ENCODE results near the gene SREBF1. TPM values are rescaled to one million over a fixed set of nuclear protein-coding genes. Genes with fewer than 3 reads are reported as not detected.

SREBF1 gene
- total and polyA plus RNA-seq, 2 of the 8 experiments (the other 6 are each of a cell fraction or from before 2014, with no cell fraction given), result 28.6 to 70.8 TPM

DNA sequence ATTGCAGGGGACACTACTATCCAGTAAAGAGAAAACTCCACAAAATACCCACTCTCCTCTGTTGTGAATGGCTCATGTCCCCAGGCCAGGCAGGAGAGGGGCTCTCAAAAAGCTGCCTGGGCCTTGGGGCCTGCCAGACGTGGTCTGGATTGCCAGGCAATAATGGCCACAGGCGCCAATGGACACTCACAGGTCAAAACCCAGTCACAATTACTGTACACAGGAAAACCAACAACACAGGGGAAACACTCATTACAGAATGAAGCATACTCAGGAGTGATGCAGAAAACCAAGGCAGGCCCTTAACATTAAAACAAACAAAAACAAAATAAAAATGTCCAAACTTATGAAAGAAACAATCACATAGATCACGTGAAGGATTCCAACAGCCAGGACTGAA is 35.1 kb upstream of the SREBF1 start:
- Histone ChIP-seq H3K18ac (ENCODE audit: extremely low read depth, low read length) (no peak overlapping the region), H3K23me2 (ENCODE audit: low read depth, low read length) (no peaks in the 10 kb centered on the region), H2BK12ac (ENCODE audit: low read depth, low read length) (no peak overlapping the region), H2BK15ac (ENCODE audit: low read length) (no peak overlapping the region), H4K91ac (replicated peaks; ENCODE audit: insufficient read length, low read length) (no peak overlapping the region), H3K23ac (ENCODE audit: insufficient read length) (no peak overlapping the region), H3K14ac (ENCODE audit: insufficient read length) (no peak overlapping the region), H3K9ac (replicated peaks in 1 of 4; ENCODE audit: extremely low read depth in 1 of 4, low read depth in 3 of 4, low read length in 3 of 4) (no peak overlapping the region), H4K5ac (ENCODE audit: insufficient read length, low read depth, low read length) (no peak overlapping the region), H2AK5ac (ENCODE audit: low read depth, low read length) (no peak overlapping the region), H3K56ac (replicated peaks; ENCODE audit: insufficient read length, low read depth, low read length) (no peak overlapping the region), H3K79me2 (ENCODE audit: control insufficient read depth in 1 of 2, insufficient read depth in 2 of 2, low read length in 2 of 2) (no peaks in the 10 kb centered on the region), H3K4ac (replicated peaks; ENCODE audit: insufficient read length, low read depth, low read length) (no peak overlapping the region), H2BK120ac (replicated peaks; ENCODE audit: low read depth, low read length) (no peak overlapping the region), H4K20me1 (replicated peaks in 1 of 2; ENCODE audit: control insufficient read depth in 1 of 2, insufficient read depth in 2 of 2, low read length in 2 of 2) (no peaks in the 10 kb centered on the region), H3K36me3 (ENCODE audit: control insufficient read depth in 2 of 4, insufficient read depth in 4 of 4, low read length in 3 of 4) (no peaks in the 10 kb centered on the region), H3K4me2 (ENCODE audit: insufficient read depth in 1 of 2, low read depth in 2 of 2, low read length in 2 of 2) (no peak overlapping the region), H3K4me1 (replicated peaks in 1 of 4; ENCODE audit: control insufficient read depth in 3 of 4, insufficient read depth in 4 of 4, low read length in 3 of 4) (peaks cover 3 to 15% (median 11%) of the 10 kb centered on the region in 4 experiments), H2BK20ac (ENCODE audit: low read length) (no peak overlapping the region), H3K4me3 (ENCODE audit: extremely low read depth in 1 of 4, insufficient read depth in 2 of 4, low read depth in 3 of 4, low read length in 4 of 4) (no peak overlapping the region), H3K9me3 (ENCODE audit: insufficient read depth in 2 of 2, low read depth in 1 of 2, low read length in 1 of 2) (no peaks in the 10 kb centered on the region), H3K27ac (ENCODE audit: low read depth, low read length) (no peak overlapping the region), H4K8ac (ENCODE audit: extremely low read depth, insufficient read depth, low read length) (no peak overlapping the region), H2BK5ac (ENCODE audit: low read depth, low read length) (no peak overlapping the region), H3K79me1 (ENCODE audit: low read depth, low read length) (no peaks in the 10 kb centered on the region), H2AFZ (ENCODE audit: low read length) (no peak overlapping the region), H3K27me3 (replicated peaks in 1 of 4; ENCODE audit: control insufficient read depth in 3 of 4, extremely low read depth in 1 of 4, insufficient read depth in 3 of 4, low read length in 3 of 4) (peaks cover 0 to 6% (median 3%) of the 10 kb centered on the region in 4 experiments; a peak in 4 of 7 replicates)
- FAIRE-seq, result no peak
- WGBS, 2 experiments (ENCODE audit: extremely low coverage in 1 of 2, insufficient coverage in 1 of 2, insufficient read length in 1 of 2, insufficient replicate concordance in 2 of 2, low coverage in 1 of 2, low lambda C conversion rate in 2 of 2, missing lambda C conversion rate in 1 of 2), result 85% methylated on average over 3 of the region's 3 CpGs; no CpG with 5 or more reads in 1 of the 2 experiments
- ChIA-PET POLR2A (ENCODE audit: partially characterized antibody) (no interaction called here), CTCF (ENCODE audit: partially characterized antibody) (interaction anchor here (0.6 to 26.2 kb wide), 8 partner anchors 12 to 132 kb away, joined by 3 to 404 read pairs (median 3); no protein-coding TSS in a partner anchor)
- DNase-seq (ENCODE audit: low read depth in 1 of 2, low spot score in 2 of 2), result no peak
- no peak for TF ChIP-seq NRF1 (IDR thresholded peaks at IDR 0.05; ENCODE audit: low read depth, low read length)
- no peak for TF ChIP-seq CREB1 (IDR thresholded peaks at IDR 0.05)
- no peak for TF ChIP-seq MAX (IDR thresholded peaks at IDR 0.05)
- TF ChIP-seq, protein P1, sequence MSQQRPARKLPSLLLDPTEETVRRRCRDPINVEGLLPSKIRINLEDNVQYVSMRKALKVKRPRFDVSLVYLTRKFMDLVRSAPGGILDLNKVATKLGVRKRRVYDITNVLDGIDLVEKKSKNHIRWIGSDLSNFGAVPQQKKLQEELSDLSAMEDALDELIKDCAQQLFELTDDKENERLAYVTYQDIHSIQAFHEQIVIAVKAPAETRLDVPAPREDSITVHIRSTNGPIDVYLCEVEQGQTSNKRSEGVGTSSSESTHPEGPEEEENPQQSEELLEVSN (IDR thresholded peaks at IDR 0.05), result no peak
- TF ChIP-seq, protein P2, sequence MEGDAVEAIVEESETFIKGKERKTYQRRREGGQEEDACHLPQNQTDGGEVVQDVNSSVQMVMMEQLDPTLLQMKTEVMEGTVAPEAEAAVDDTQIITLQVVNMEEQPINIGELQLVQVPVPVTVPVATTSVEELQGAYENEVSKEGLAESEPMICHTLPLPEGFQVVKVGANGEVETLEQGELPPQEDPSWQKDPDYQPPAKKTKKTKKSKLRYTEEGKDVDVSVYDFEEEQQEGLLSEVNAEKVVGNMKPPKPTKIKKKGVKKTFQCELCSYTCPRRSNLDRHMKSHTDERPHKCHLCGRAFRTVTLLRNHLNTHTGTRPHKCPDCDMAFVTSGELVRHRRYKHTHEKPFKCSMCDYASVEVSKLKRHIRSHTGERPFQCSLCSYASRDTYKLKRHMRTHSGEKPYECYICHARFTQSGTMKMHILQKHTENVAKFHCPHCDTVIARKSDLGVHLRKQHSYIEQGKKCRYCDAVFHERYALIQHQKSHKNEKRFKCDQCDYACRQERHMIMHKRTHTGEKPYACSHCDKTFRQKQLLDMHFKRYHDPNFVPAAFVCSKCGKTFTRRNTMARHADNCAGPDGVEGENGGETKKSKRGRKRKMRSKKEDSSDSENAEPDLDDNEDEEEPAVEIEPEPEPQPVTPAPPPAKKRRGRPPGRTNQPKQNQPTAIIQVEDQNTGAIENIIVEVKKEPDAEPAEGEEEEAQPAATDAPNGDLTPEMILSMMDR (IDR thresholded peaks at IDR 0.05; ENCODE audit: control extremely low read depth in 1 of 3, insufficient read depth in 1 of 3, low read depth in 1 of 3, low read length in 3 of 3), result no peak
- no peak for TF ChIP-seq SIX5 (IDR thresholded peaks at IDR 0.05; ENCODE audit: low read depth, low read length)
- no peak for TF ChIP-seq SIN3A (conservative IDR thresholded peaks at IDR 0.05 in 1 of 2, IDR thresholded peaks at IDR 0.05 in 1 of 2; ENCODE audit: low read depth in 1 of 2, low read length in 2 of 2)
- no peak for TF ChIP-seq MAFK (IDR thresholded peaks at IDR 0.05; ENCODE audit: low read depth, low read length)
- TF ChIP-seq BACH1 (IDR thresholded peaks at IDR 0.05; ENCODE audit: low read length), result no peak
- TF ChIP-seq HDAC2 (IDR thresholded peaks at IDR 0.05; ENCODE audit: borderline replicate concordance in 1 of 2, low read depth in 2 of 2, low read length in 2 of 2), result no peak
- TF ChIP-seq RFX5 (IDR thresholded peaks at IDR 0.05; ENCODE audit: borderline replicate concordance, low read depth, low read length), result no peak
